Psoas muscle (tissue), 8 donors: ENCODE results near the gene ATF6. TPM values are rescaled to one million over a fixed set of nuclear protein-coding genes. Genes with fewer than 3 reads are reported as not detected.

ENCODE experiments used
- ATAC-seq, 4 donors: fragments of 200-7000 bp; cut with Tn5 transposase; one replicate each; pipeline ENCODE4 v1.9.1; 2020; ENCODE audit warnings: moderate library complexity in 3 of 4, mild to moderate bottlenecking in 2 of 4
- DNase-seq, 2 donors: peaks; one replicate each; pipeline ENCODE4 v3.0.0-alpha.2; 2020
- H3K27ac ChIP-seq: fragments of 200-600 bp; one replicate; pipeline ENCODE4 v1.8.0; 2022
- H3K27me3 ChIP-seq, 3 donors: fragments of 200-600 bp in 1 of 3; one replicate each; pipeline versions ENCODE4 v1.6.1 to v1.8.0; 2013 to 2022; ENCODE audit warnings: low read length in 2 of 3, mild to moderate bottlenecking in 2 of 3, moderate library complexity in 1 of 3; ENCODE audit not compliant: insufficient read depth in 3 of 3
- H3K36me3 ChIP-seq, 2 donors: fragments of 200-600 bp in 1 of 2; one replicate each; pipeline versions ENCODE4 v1.6.1 to v1.8.0; 2013 to 2022; ENCODE audit warnings: low read depth in 1 of 2, mild to moderate bottlenecking in 1 of 2, moderate library complexity in 1 of 2; ENCODE audit not compliant: insufficient read depth in 1 of 2
- H3K4me1 ChIP-seq: fragments of 200-600 bp; one replicate; pipeline ENCODE4 v1.8.0; 2022
- H3K4me3 ChIP-seq: fragments of 200-600 bp; one replicate; pipeline ENCODE4 v1.8.0; 2022; ENCODE audit warnings: mild to moderate bottlenecking
- H3K9me3 ChIP-seq: fragments of 200-600 bp; one replicate; pipeline ENCODE4 v1.8.0; 2022
- CTCF ChIP-seq: fragments of 200-600 bp; IDR thresholded peaks from one replicate; pipeline ENCODE4 v1.8.0; 2022; ENCODE audit warnings: antibody characterized with exemption
- WGBS, 3 donors: extraction: QIAGEN DNeasy Blood & Tissue Kit; methylation state at CpG; one replicate each; pipeline versions ENCODE4 v1.1.6 to v1.1.7; 2013; 5-methylcytosine and 5-hydroxymethylcytosine counted together
- intact Hi-C, 2 donors: fragments of 100-400 bp; cut with DNase I; formaldehyde crosslinking; loops; one replicate each; pipeline versions ENCODE4 v1.11.0 to v1.14.2; 2022
- polyA plus RNA-seq, 3 donors: library from polyadenylated mRNA; stranded (reverse); fragments of 200-250 nt; gene quantifications; one replicate each; pipeline ENCODE4 v1.2.3, GENCODE V29; 2013
- total RNA-seq, 4 donors: library from RNA; stranded (reverse); fragmentation: NEBNext Ultra II Directional in 2 of 4; extraction: Animal tissue kit (Norgen Biotek cat#: 25700) in 2 of 4; gene quantifications; one replicate each; pipeline versions ENCODE4 v1.2.1 to v1.2.4, GENCODE V29; 2021 to 2023
- donor health status: healthy with polysubstance abuse.
- donor health status: DM: no; HTN: no; CAD: no; lungs with moderate emphysema.
- donor health status: Bipolar disorder and iron deficiency.
- donor health status: healthy.
- donor health status: DM: yes; HTN: yes; CAD: no.
- donor health status: DM: no; HTN: no; CAD: no.
- donor health status: DM: no; HTN: no; CAD: no.
- donor health status: DM: yes; HTN: yes; CAD: no.

Gene ATF6
- total and polyA plus RNA-seq, 7 donors, result 6.4 to 17.1 (median 11.0) TPM

GRCh38 chr1:161954050-161954449 is 187.9 kb downstream of the ATF6 start:
- H3K27ac ChIP-seq, result no peak overlapping the region
- H3K9me3 ChIP-seq, result no peaks in the 10 kb centered on the region
- TF ChIP-seq CTCF, result no peak
- no peak overlapping the region for H3K4me3 ChIP-seq
- no peaks in the 10 kb centered on the region for H3K27me3 ChIP-seq
- DNase-seq (no peak), ATAC-seq (no peak)
- H3K4me1 ChIP-seq, result peaks cover 37% of the 10 kb centered on the region
- WGBS, 3 donors, result 53 to 71% (median 58%) methylated on average over 2 of the region's 2 CpGs
- intact Hi-C loops, result no loop called here
- peaks cover 0 to 11% of the 10 kb centered on the region in 2 donors for H3K36me3 ChIP-seq

GRCh38 chr1:161954466-161954865 is 188.3 kb downstream of the ATF6 start:
- no peak overlapping the region for H3K27ac ChIP-seq

GRCh38 chr1:161955606-161956005 is 189.5 kb downstream of the ATF6 start:
- WGBS, 3 donors, result 75 to 84% (median 81%) methylated on average over 2 of the region's 2 CpGs
- no peak overlapping the region for H3K27ac ChIP-seq
- H3K36me3 ChIP-seq, result peaks cover 0 to 12% of the 10 kb centered on the region in 2 donors
- no peaks in the 10 kb centered on the region for H3K27me3 ChIP-seq
- DNase-seq (no peak), ATAC-seq (no peak)
- intact Hi-C loops, result no loop called here
- H3K4me3 ChIP-seq, result no peak overlapping the region
- peaks cover 23% of the 10 kb centered on the region for H3K4me1 ChIP-seq
- TF ChIP-seq CTCF, result no peak
- H3K9me3 ChIP-seq, result no peaks in the 10 kb centered on the region

More at GRCh38 chr1:161954466-161954865, 188.3 kb downstream of the ATF6 start:
- H3K36me3 ChIP-seq, result peaks cover 0 to 12% of the 10 kb centered on the region in 2 donors
- TF ChIP-seq CTCF, result no peak
- no peak overlapping the region for H3K4me3 ChIP-seq
- intact Hi-C loops, result no loop called here
- no peaks in the 10 kb centered on the region for H3K27me3 ChIP-seq
- H3K9me3 ChIP-seq, result no peaks in the 10 kb centered on the region
- DNase-seq (no peak), ATAC-seq (no peak)
- peaks cover 33% of the 10 kb centered on the region for H3K4me1 ChIP-seq

GRCh38 chr1:161956097-161956496 is 190.0 kb downstream of the ATF6 start:
- TF ChIP-seq CTCF, result no peak
- peaks cover 0 to 12% of the 10 kb centered on the region in 2 donors for H3K36me3 ChIP-seq
- ATAC-seq (peak in 2 of 4 donors; percentile 17 to 57), DNase-seq (peak in 1 of 2 donors; percentile 23)
- no peaks in the 10 kb centered on the region for H3K9me3 ChIP-seq
- H3K4me3 ChIP-seq, result no peak overlapping the region
- 59 to 64% (median 63%) methylated on average over 4 of the region's 4 CpGs for WGBS, 3 donors
- no peaks in the 10 kb centered on the region for H3K27me3 ChIP-seq
- no peak overlapping the region for H3K27ac ChIP-seq
- intact Hi-C loops, result no loop called here
- H3K4me1 ChIP-seq, result peaks cover 18% of the 10 kb centered on the region

- intact Hi-C loops, result no loop called here
- Histone ChIP-seq H3K4me3 (no peak overlapping the region), H3K9me3 (no peaks in the 10 kb centered on the region), H3K4me1 (peaks cover 14% of the 10 kb centered on the region), H3K27ac (no peak overlapping the region), H3K27me3 (no peaks in the 10 kb centered on the region), H3K36me3 (peaks cover 0 to 12% of the 10 kb centered on the region in 2 donors)
- 82 to 91% (median 84%) methylated on average over 3 of the region's 3 CpGs for WGBS, 3 donors
- no peak for TF ChIP-seq CTCF
- DNase-seq, result no peak
- no peak for ATAC-seq
These were observed 190.8 kb downstream of the ATF6 start for GRCh38 chr1:161956930-161957329.
